ENCODE results near the gene CHD3. TPM values are rescaled to one million over a fixed set of nuclear protein-coding genes. Genes with fewer than 3 reads are reported as not detected.

The CHD3 gene
- total RNA-seq, 1 donor from 2014 or later = 102 TPM

- H3K36me3 ChIP-seq = peaks cover 80 to 85% of the 10 kb centered on the region in 2 donors
- intact Hi-C loops (cut with DNase I) = no loop called here
- no peak overlapping the region for H3K4me3 ChIP-seq
- H3K4me1 ChIP-seq = no peaks in the 10 kb centered on the region
- H3K27me3 ChIP-seq = no peaks in the 10 kb centered on the region
- DNase-seq (ENCODE audit: low spot score in 2 of 2) = no peak
- H3K9me3 ChIP-seq = no peaks in the 10 kb centered on the region
- H3K27ac ChIP-seq = no peak overlapping the region
- TF ChIP-seq CTCF (IDR thresholded peaks at IDR 0.05) = no peak
Measured at GRCh38 chr17:7897090-7897489, 8.5 kb downstream of the CHD3 start.

DNA sequence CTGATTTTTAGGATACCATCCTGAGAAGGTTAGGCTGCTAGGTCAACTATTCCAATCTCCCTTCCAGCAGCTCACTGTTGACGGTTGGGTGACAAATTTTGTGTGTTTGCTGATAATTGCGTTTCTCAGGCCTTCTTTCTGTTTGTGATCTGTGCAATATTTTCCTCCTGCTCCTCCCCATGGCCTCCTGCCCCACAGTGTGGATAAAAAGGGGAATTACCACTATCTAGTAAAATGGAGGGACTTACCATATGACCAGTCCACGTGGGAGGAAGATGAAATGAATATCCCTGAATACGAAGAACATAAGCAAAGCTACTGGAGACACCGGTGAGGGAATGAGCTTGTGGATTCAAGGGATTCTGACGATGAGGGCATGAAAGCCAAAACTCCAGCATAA, 9.2 kb downstream of the CHD3 start:
- intact Hi-C loops (cut with DNase I) = no loop called here

DNA sequence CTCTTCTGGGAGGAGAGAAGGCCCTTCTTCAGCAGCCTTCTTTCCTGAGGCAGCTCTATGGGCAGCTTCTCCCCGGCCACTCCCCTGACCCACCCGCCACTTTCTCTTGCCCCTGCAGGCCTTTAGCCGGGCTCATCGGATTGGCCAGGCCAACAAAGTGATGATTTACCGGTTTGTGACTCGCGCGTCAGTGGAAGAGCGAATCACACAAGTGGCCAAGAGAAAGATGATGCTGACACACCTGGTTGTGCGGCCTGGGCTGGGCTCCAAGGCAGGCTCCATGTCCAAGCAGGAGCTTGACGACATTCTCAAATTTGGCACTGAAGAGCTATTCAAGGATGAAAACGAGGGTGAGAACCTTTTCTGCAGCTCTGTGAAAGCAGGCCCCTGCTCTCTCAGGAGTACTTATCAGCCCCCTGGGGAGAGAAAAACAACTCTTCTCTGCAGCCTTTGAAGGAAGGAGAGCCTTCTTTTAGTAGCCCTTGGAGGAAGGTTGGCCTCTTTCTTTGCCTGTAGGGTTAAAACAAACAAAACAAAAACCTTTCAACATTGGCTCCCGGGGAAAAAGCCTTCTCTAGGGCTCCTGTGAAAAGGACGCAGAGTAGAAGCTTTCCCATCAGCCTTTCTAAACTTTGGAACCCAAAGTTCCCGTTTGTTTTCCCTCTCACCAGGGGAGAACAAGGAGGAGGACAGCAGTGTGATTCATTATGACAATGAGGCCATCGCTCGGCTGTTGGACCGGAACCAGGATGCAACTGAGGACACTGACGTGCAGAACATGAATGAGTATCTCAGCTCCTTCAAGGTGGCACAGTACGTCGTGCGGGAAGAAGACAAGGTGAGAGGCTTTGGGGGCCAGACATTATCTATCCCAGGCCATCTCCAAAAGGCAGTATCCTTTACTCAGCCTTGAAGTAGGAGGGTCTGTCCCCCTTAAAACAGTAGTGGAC, 14.8 kb downstream of the CHD3 start:
- no peaks in the 10 kb centered on the region for H3K4me1 ChIP-seq
- intact Hi-C loops (cut with DNase I) = no loop called here
- no peaks in the 10 kb centered on the region for H3K9me3 ChIP-seq
- peaks cover 96 to 98% of the 10 kb centered on the region in 2 donors for H3K36me3 ChIP-seq
- H3K4me3 ChIP-seq = no peak overlapping the region
- no peaks in the 10 kb centered on the region for H3K27me3 ChIP-seq
- H3K27ac ChIP-seq = no peak overlapping the region
- no peak for DNase-seq (ENCODE audit: low spot score in 2 of 2)
- TF ChIP-seq CTCF (IDR thresholded peaks at IDR 0.05) = no peak

More for the DNA sequence above, 9.2 kb downstream of the CHD3 start:
- H3K27me3 ChIP-seq = no peaks in the 10 kb centered on the region
- H3K36me3 ChIP-seq = peaks cover 86 to 91% of the 10 kb centered on the region in 2 donors
- no peak overlapping the region for H3K4me3 ChIP-seq
- H3K27ac ChIP-seq = no peak overlapping the region
- no peaks in the 10 kb centered on the region for H3K4me1 ChIP-seq
- TF ChIP-seq CTCF (IDR thresholded peaks at IDR 0.05) = peak; percentile 34 to 43 (median 41)
- DNase-seq (ENCODE audit: low spot score in 2 of 2) = peak in 1 of 2 donors; percentile 50
- no peaks in the 10 kb centered on the region for H3K9me3 ChIP-seq

- intact Hi-C loops (cut with DNase I) = no loop called here
- H3K9me3 ChIP-seq = no peaks in the 10 kb centered on the region
- H3K27ac ChIP-seq = no peak overlapping the region
- no peaks in the 10 kb centered on the region for H3K4me1 ChIP-seq
- no peak for TF ChIP-seq CTCF (IDR thresholded peaks at IDR 0.05)
- H3K4me3 ChIP-seq = no peak overlapping the region
- DNase-seq (ENCODE audit: low spot score in 2 of 2) = no peak
- peaks cover 70 to 72% of the 10 kb centered on the region in 2 donors for H3K36me3 ChIP-seq
- H3K27me3 ChIP-seq = no peaks in the 10 kb centered on the region
Measured at GRCh38 chr17:7909089-7909488, 20.5 kb downstream of the CHD3 start.

DNA sequence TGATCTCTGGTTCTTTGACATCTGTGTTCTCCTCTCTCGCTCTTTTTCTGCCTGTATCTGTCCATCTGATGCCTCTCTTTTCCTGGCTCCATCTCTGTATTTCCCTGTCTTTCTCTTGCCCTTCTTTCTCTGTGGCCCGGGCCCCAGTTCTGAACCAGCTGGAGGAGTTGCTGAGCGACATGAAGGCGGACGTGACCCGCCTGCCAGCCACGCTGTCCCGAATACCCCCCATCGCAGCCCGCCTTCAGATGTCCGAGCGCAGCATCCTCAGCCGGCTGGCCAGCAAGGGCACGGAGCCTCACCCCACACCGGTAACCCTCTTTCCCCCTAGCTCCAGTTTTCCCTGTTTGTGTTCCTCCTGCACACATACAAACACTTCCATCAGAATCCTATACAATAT, 21.7 kb downstream of the CHD3 start:
- no peak for DNase-seq (ENCODE audit: low spot score in 2 of 2)
- H3K36me3 ChIP-seq = peaks cover 59 to 60% of the 10 kb centered on the region in 2 donors

More for the DNA sequence above, 21.7 kb downstream of the CHD3 start:
- Histone ChIP-seq H3K9me3 (no peaks in the 10 kb centered on the region), H3K27ac (no peak overlapping the region), H3K27me3 (no peaks in the 10 kb centered on the region), H3K4me3 (no peak overlapping the region), H3K4me1 (peaks cover 3 to 6% of the 10 kb centered on the region in 2 donors)
- intact Hi-C loops (cut with DNase I) = loop anchor here (5.0 kb wide), 1 partner anchor 147 kb away; no protein-coding TSS in a partner anchor
- no peak for TF ChIP-seq CTCF (IDR thresholded peaks at IDR 0.05)
